ENCODE results near the gene AP1G1.

- TF ChIP-seq CTCF (conservative IDR thresholded peaks at IDR 0.05; ENCODE audit: low read depth, low read length), result no peak
- TF ChIP-seq EZH2 (IDR thresholded peaks at IDR 0.05; ENCODE audit: borderline replicate concordance, low read depth, low read length, poor library complexity, severe bottlenecking), result no peak
Observed at GRCh38 chr16:71788578-71788977, 20.1 kb downstream of the AP1G1 start.

Measured in A673 (cell line).